GM12874 (cell line): ENCODE results near the gene BCL2.

Source experiments
- CTCF ChIP-seq: IDR thresholded peaks from 2 replicates; pipeline ENCODE4 v1.5.1; 2011; ENCODE audit warnings: low read depth, mild to moderate bottlenecking, control low read depth, low read length, moderate library complexity; ENCODE audit not compliant: insufficient read depth

BCL2 gene

GRCh38 chr18:63213936-63214671 is 105.5 kb downstream of the BCL2 start:
- no peak for TF ChIP-seq CTCF

DNA sequence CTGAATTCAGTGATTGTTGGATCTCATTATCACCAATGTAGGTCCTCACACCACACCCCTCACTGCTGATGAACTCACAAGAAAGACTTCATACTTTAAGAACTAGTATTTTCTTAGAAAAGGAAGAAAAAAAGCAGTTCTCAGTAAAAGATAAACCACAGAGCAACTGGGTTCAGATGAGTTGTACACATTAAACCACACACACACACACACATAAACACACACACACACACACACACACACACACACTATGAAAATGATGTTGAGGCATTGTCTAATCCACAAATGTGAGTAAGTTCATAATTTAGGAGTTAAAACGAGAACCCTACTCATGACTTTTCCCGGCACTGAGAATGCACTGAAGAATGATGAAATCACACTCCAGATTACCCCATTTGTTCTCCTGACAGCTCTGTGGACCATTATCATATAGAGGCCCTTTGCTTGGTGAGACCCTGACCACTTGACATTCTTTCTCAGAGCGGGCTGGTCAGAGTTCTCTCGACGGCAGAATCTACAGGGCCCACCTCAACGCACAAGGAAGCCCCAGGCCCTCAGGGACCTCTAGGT is 106.2 kb downstream of the BCL2 start:
- TF ChIP-seq CTCF, result no peak

DNA sequence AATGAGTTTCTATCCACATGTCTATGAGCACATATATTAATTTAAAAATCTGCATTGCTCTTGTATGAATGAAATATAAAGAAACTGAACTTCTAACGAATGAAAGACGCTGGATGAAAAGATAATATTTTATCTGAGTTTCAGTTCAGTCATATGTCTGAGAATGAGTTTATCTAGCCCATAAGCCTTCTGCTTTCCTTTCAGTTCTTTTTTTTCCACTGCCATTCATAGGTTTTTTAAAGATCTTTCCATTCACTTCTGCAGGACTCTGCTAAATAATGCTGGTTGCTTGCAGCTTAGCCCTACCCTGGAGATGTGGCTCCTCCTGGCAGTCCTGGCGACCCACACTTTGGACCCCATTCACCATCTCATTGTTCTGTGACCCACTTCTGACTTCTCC is 109.0 kb downstream of the BCL2 start:
- no peak for TF ChIP-seq CTCF

GRCh38 chr18:63208676-63209075 is 110.9 kb downstream of the BCL2 start:
- TF ChIP-seq CTCF, result no peak

- no peak for TF ChIP-seq CTCF
Observed at GRCh38 chr18:63207835-63208234, 111.7 kb downstream of the BCL2 start.

DNA sequence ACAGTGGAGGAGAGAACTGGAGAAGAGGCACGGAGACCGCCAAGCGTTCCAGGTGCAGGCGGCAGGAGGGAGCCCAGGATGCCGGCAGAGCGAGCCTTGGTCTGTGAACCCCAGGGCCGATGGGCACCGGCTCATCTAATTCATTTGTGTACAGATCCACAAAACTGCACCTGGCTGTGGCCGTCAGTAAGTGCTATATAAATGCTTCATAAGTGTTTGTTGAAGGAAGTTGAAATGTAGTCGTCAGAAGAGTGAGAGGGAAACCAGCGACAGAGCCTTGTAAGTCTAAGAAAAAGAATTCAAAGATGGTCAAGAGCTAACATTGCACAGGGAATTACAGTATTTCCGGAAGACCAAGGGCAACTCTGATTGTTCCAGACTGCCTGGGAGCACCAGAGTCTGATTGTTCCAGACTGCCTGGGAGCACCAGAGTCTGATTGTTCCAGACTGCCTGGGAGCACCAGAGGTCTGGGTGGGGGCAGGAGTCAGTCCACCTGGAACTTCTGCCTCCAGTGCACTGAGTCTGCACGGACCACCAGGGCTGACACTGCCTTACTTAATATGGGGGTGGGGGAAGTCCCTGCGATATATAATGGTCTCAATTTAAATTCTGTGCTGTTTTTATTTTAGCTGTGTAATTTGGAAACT is 112.3 kb downstream of the BCL2 start:
- no peak for TF ChIP-seq CTCF

GRCh38 chr18:63206433-63207142 is 113.0 kb downstream of the BCL2 start:
- TF ChIP-seq CTCF, result no peak
